MCF 10A (cell line): ENCODE measurements around the gene HOXB3. TPM values are rescaled to one million over a fixed set of nuclear protein-coding genes. Genes with fewer than 3 reads are reported as not detected.

Source experiments
- BruUV-seq: library from RNA; stranded (reverse); fragments of 400-500 nt; replicated peaks from 2 replicates; lab custom pipeline; 2021; lab: Mats Ljungman, UMichigan
- CTCF ChIA-PET: fragments of 300-600 bp; sonication (Branson Sonifier 250); formaldehyde crosslinking; extraction: SDS; loops from one replicate; lab custom pipeline; 2021; ENCODE audit warnings: antibody characterized with exemption, inconsistent platforms; lab: Yijun Ruan, JAX
- POLR2A ChIA-PET: fragments of 300-600, 350-650 bp; sonication (Branson Sonifier 250); formaldehyde crosslinking; extraction: SDS; loops from one replicate; lab custom pipeline; 2020; ENCODE audit warnings: antibody characterized with exemption, inconsistent platforms; lab: Yijun Ruan, JAX
- DNase-seq: peaks from one replicate; pipeline ENCODE4 v3.0.0-alpha.2; 2018; ENCODE audit not compliant: unreplicated experiment
- H3K27ac Mint-ChIP-seq: one replicate; pipeline ENCODE4 v1.8.0; 2022; ENCODE audit warnings: mild to moderate bottlenecking, low read depth, mixed read lengths; ENCODE audit not compliant: unreplicated experiment
- H3K27me3 Mint-ChIP-seq: one replicate; pipeline ENCODE4 v1.8.0; 2022; ENCODE audit warnings: mixed read lengths; ENCODE audit not compliant: insufficient read depth, unreplicated experiment
- H3K36me3 Mint-ChIP-seq: one replicate; pipeline ENCODE4 v1.8.0; 2022; ENCODE audit warnings: mild to moderate bottlenecking, moderate library complexity, mixed read lengths; ENCODE audit not compliant: insufficient read depth, unreplicated experiment
- H3K4me1 Mint-ChIP-seq: one replicate; pipeline ENCODE4 v1.8.0; 2022; ENCODE audit warnings: mixed read lengths; ENCODE audit not compliant: insufficient read depth, unreplicated experiment
- H3K4me3 Mint-ChIP-seq: one replicate; pipeline ENCODE4 v1.8.0; 2022; ENCODE audit warnings: mild to moderate bottlenecking, moderate library complexity, mixed read lengths; ENCODE audit not compliant: unreplicated experiment
- H3K9me3 Mint-ChIP-seq: one replicate; pipeline ENCODE4 v1.8.0; 2022; ENCODE audit warnings: mixed read lengths; ENCODE audit not compliant: unreplicated experiment
- intact Hi-C: fragments of 100-400 bp; cut with micrococcal nuclease; formaldehyde crosslinking; loops from 2 replicates; pipeline ENCODE4 v1.14.1; 2022
- total RNA-seq: library from RNA; stranded (reverse); gene quantifications from 2 replicates; pipeline ENCODE4 v1.2.3, GENCODE V29; 2022
- TF ChIP-seq, protein P1 (sequence below): fragments of 200-600 bp; IDR thresholded peaks from one replicate; pipeline ENCODE4 v1.8.0; 2022; ENCODE audit warnings: antibody characterized with exemption, mild to moderate bottlenecking; ENCODE audit not compliant: unreplicated experiment

HOXB3 gene
- total RNA-seq, 1 experiment from 2014 or later = 0.79 TPM

DNA sequence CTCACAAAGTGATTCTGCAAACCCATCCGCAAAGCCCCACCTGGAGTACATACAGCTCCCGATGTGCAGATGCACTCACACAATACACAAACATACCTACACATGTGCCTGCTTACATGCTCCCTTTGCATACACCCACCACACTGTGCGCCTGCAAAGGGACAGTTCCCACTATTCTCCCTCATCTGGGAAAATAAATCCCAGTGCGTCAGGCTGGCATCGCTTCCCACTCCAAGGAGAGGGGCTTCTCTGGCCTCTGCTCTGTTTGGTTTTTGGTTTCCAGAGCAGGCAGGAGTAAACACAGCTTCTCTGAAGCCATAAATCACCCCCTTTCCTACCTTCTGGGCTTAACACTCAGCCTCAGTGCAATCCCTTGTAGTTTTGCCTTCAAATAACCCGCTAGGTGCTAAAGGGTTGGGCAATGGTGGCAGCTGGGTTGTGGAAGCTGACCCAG, 26.6 kb downstream of the HOXB3 start:
- Mint-ChIP-seq H3K27me3 (peaks cover 9% of the 10 kb centered on the region), H3K4me1 (no peaks in the 10 kb centered on the region), H3K4me3 (no peak overlapping the region), H3K27ac (no peak overlapping the region), H3K36me3 (no peaks in the 10 kb centered on the region), H3K9me3 (no peaks in the 10 kb centered on the region)
- intact Hi-C loops = no loop called here
- DNase-seq = no peak
- no TSS peak for BruUV-seq
- TF ChIP-seq, protein P1, sequence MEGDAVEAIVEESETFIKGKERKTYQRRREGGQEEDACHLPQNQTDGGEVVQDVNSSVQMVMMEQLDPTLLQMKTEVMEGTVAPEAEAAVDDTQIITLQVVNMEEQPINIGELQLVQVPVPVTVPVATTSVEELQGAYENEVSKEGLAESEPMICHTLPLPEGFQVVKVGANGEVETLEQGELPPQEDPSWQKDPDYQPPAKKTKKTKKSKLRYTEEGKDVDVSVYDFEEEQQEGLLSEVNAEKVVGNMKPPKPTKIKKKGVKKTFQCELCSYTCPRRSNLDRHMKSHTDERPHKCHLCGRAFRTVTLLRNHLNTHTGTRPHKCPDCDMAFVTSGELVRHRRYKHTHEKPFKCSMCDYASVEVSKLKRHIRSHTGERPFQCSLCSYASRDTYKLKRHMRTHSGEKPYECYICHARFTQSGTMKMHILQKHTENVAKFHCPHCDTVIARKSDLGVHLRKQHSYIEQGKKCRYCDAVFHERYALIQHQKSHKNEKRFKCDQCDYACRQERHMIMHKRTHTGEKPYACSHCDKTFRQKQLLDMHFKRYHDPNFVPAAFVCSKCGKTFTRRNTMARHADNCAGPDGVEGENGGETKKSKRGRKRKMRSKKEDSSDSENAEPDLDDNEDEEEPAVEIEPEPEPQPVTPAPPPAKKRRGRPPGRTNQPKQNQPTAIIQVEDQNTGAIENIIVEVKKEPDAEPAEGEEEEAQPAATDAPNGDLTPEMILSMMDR = no peak
- ChIA-PET CTCF (no interaction called here), POLR2A (no interaction called here)

DNA sequence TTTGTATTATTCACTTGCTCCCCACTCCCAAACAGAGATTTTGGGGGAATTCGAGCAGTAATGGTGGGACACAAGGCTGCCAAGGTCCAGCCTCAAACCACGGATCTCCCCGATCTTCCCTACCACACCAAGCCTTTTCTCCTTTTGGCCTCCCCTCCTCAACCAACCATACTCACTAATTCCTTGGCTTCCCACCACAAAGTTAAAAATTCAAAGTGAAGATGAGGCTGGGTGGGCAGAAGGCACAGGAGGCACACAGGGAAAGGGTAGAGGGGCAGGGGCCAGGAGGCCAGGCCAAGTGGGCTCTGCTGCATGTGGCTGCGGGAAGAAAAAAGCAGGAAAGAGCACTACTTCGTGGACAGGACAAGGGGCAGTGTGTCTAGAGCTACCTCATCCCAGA, 27.1 kb downstream of the HOXB3 start:
- TF ChIP-seq, protein P1 = no peak
- Mint-ChIP-seq H3K27me3 (peaks cover 13% of the 10 kb centered on the region), H3K27ac (no peak overlapping the region), H3K9me3 (no peaks in the 10 kb centered on the region), H3K4me3 (no peak overlapping the region), H3K36me3 (no peaks in the 10 kb centered on the region), H3K4me1 (no peaks in the 10 kb centered on the region)
- no TSS peak for BruUV-seq
- POLR2A ChIA-PET = no interaction called here
- DNase-seq = no peak
- intact Hi-C loops = no loop called here
- CTCF ChIA-PET = no interaction called here

DNA sequence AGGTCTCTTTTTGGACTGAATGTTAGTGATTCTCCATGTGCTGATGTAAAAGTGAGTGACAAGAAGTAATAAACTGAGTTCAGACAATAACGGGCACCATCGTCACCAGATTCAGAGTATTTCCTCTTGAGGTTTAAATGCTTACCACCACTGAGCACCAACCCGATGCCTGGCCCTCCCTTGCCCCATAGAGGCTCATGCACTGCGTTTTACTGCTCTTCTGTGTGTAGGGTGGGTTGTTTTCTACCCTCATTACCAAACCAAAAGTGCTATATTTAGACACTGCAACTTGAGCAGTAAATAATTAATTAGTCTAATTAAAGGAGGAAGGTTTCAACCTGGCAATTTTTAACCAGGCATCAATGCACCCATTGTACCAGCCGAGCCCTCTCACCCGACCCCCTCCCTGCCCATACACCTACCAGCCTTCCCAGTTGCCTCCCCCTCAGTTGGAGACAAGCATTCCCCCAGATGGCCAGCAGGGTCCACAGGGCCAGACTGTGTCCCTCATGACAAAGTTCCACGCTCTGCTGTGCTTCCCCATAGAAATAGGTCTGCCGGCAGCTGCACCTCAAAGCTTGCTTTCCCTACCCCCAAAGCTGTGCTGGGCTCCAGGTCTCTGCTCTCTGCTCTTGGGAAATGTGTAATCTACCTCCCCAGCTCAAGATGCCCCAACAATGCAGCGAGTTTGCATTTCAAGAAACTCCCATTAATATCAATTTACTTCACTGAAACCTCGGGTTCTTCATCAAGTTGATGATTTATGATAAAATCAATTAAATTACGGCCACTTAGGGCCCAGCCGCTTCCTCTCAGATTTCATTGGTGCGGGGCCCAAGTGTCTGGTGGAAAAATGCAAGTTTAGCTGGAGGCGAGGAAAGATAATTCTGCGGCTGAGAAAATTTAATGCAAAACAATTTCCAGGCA, 27.9 kb downstream of the HOXB3 start:
- peaks cover 13% of the 10 kb centered on the region for H3K27me3 Mint-ChIP-seq
- no peaks in the 10 kb centered on the region for H3K36me3 Mint-ChIP-seq
- no peaks in the 10 kb centered on the region for H3K4me1 Mint-ChIP-seq
- intact Hi-C loops = no loop called here
- CTCF ChIA-PET = no interaction called here
- no peak overlapping the region for H3K27ac Mint-ChIP-seq
- POLR2A ChIA-PET = interaction anchor here (1.1 kb wide), 1 partner anchor 83 kb away, joined by 5 read pairs; no protein-coding TSS in a partner anchor
- DNase-seq = no peak
- no peaks in the 10 kb centered on the region for H3K9me3 Mint-ChIP-seq
- H3K4me3 Mint-ChIP-seq = no peak overlapping the region
- TF ChIP-seq, protein P1 = no peak
- no TSS peak for BruUV-seq
